H1 (cell line): ENCODE data around the gene JTB. TPM values are rescaled to one million over a fixed set of nuclear protein-coding genes. Genes with fewer than 3 reads are reported as not detected.
A peak's percentile ranks its signal among the peaks of the same experiment; 100 is the strongest.

Experiments
- CREB1 ChIP-seq: IDR thresholded peaks from 2 replicates; pipeline ENCODE4 v1.6.1; 2012; ENCODE audit warnings: inconsistent platforms
- KDM4A ChIP-seq: IDR thresholded peaks from one replicate; pipeline ENCODE4 v1.7.1; 2012; ENCODE audit warnings: low read depth, mild to moderate bottlenecking, moderate library complexity, low read length, inconsistent platforms; ENCODE audit not compliant: severe bottlenecking
- RXRA ChIP-seq: IDR thresholded peaks from 2 replicates; pipeline ENCODE4 v1.6.1; 2011; ENCODE audit warnings: low read depth, mild to moderate bottlenecking, low read length, moderate library complexity; ENCODE audit not compliant: insufficient read depth
- SP4 ChIP-seq: IDR thresholded peaks from 2 replicates; pipeline ENCODE4 v1.6.1; 2012; ENCODE audit warnings: low read length, inconsistent platforms
- ZNF274 ChIP-seq: IDR thresholded peaks from 2 replicates; pipeline ENCODE4 v1.7.0; 2012; ENCODE audit warnings: low read length, borderline replicate concordance; ENCODE audit errors: extremely low read depth
- polyA plus RNA-seq, 7 experiments: library from polyadenylated mRNA; depleted of rRNA in 3 of 7; stranded (reverse) in 5 of 7; unstranded in 2 of 7; fragments of >200 nt in 5 of 7; fragments of 200-250 nt in 2 of 7; gene quantifications; 1 replicate in 5 of 7; 2 replicates in 1 of 7; 4 replicates in 1 of 7; pipeline versions ENCODE4 v1.2.1 to v1.2.3, GENCODE V29; 2011 to 2013; ENCODE audit warnings: missing spikeins in 2 of 7, mixed read lengths in 2 of 7
- total RNA-seq: library from RNA; stranded (reverse); fragmentation: NEBNext Ultra II Directional; extraction: Animal tissue kit (Norgen Biotek cat#: 25700); gene quantifications from 2 replicates; pipeline ENCODE4 v1.2.1, GENCODE V29; 2021
- TF ChIP-seq, protein P1 (sequence below): IDR thresholded peaks from 2 replicates; pipeline ENCODE4 v1.6.1; 2012; ENCODE audit warnings: inconsistent platforms

Gene JTB
- total and polyA plus RNA-seq, 2 of the 8 experiments (the other 6 are each of a cell fraction or from before 2014, with no cell fraction given), result 91.1 to 122 TPM

- no peak for TF ChIP-seq SP4
- TF ChIP-seq, protein P1, sequence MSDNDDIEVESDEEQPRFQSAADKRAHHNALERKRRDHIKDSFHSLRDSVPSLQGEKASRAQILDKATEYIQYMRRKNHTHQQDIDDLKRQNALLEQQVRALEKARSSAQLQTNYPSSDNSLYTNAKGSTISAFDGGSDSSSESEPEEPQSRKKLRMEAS, result peak; percentile 78
- no peak for TF ChIP-seq KDM4A
- TF ChIP-seq CREB1, result no peak
- TF ChIP-seq RXRA, result no peak
- no peak for TF ChIP-seq ZNF274
Observed at GRCh38 chr1:153962088-153963029, 15.1 kb downstream of the JTB start (continued).
